GM12878 (cell line): ENCODE data around the gene HDAC9.

Experiments used
- CTCF ChIP-seq, 3 experiments: IDR thresholded peaks in 2 of 3; conservative IDR thresholded peaks in 1 of 3; 2 replicates each; pipeline ENCODE4 v1.5.1; 2011; ENCODE audit warnings: low read depth in 3 of 3, low read length in 3 of 3, mild to moderate bottlenecking in 3 of 3, control low read depth in 2 of 3, moderate library complexity in 2 of 3, inconsistent platforms in 1 of 3, mixed read lengths in 1 of 3; ENCODE audit not compliant: control insufficient read depth in 2 of 3, insufficient read depth in 1 of 3; ENCODE audit errors: extremely low read depth in 1 of 3
- EGR1 ChIP-seq, 2 experiments: IDR thresholded peaks; 1 replicate in 1 of 2; 2 replicates in 1 of 2; pipeline ENCODE4 v1.6.1; 2011 to 2012; ENCODE audit warnings: low read depth in 2 of 2, low read length in 2 of 2, borderline replicate concordance in 1 of 2, mild to moderate bottlenecking in 1 of 2, moderate library complexity in 1 of 2
- EZH2 ChIP-seq: IDR thresholded peaks from 2 replicates; pipeline ENCODE4 v1.6.1; 2012; ENCODE audit warnings: low read depth, mild to moderate bottlenecking, control low read depth, inconsistent platforms, low read length, borderline replicate concordance; ENCODE audit not compliant: control insufficient read depth
- MEF2A ChIP-seq: IDR thresholded peaks from 2 replicates; pipeline ENCODE4 v1.6.1; 2011; ENCODE audit warnings: low read depth, mild to moderate bottlenecking, low read length, moderate library complexity; ENCODE audit not compliant: insufficient read depth
- RAD21 ChIP-seq: IDR thresholded peaks from 2 replicates; pipeline ENCODE4 v1.6.1; 2011; ENCODE audit warnings: mild to moderate bottlenecking, low read depth, low read length, moderate library complexity; ENCODE audit not compliant: insufficient read depth

GRCh38 chr7:18654709-18655108 is 159.2 kb downstream of the HDAC9 start:
- TF ChIP-seq MEF2A (no peak), EGR1 (IDR thresholded peaks at IDR 0.05; ENCODE audit: borderline replicate concordance in 1 of 2, low read depth in 2 of 2, low read length in 2 of 2) (no peak), CTCF (IDR thresholded peaks at IDR 0.05 in 2 of 3, conservative IDR thresholded peaks at IDR 0.05 in 1 of 3; ENCODE audit: control insufficient read depth in 2 of 3, extremely low read depth in 1 of 3, insufficient read depth in 1 of 3, low read depth in 3 of 3, low read length in 3 of 3) (no peak), RAD21 (no peak), EZH2 (no peak)
